GM23338 (cell line): ENCODE data around the gene LGALSL. TPM values are rescaled to one million over a fixed set of nuclear protein-coding genes. Genes with fewer than 3 reads are reported as not detected.
A peak's percentile ranks its signal among the peaks of the same experiment; 100 is the strongest.

Experiments used
- ATAC-seq: fragments of 200-7000 bp; cut with Tn5 transposase; 3 replicates; pipeline ENCODE4 v1.9.1; 2020
- DNase-seq: peaks from one replicate; pipeline ENCODE4 v3.0.0-alpha.2; 2015; ENCODE audit warnings: low spot score
- H2AFZ ChIP-seq: fragments of 200-600 bp; sonication (generic); 2 replicates; pipeline ENCODE4 v1.8.0; 2016; ENCODE audit warnings: antibody characterized with exemption, mild to moderate bottlenecking, moderate library complexity
- H3F3A ChIP-seq: fragments of 200-600 bp; sonication (generic); replicated peaks from 2 replicates; pipeline ENCODE4 v1.8.0; 2017; ENCODE audit warnings: antibody characterized with exemption, mixed run types, low read depth
- H3K27ac ChIP-seq: fragments of 200-600 bp; sonication (generic); 2 replicates; pipeline ENCODE4 v1.6.1; 2016; ENCODE audit warnings: low read depth
- H3K27me3 ChIP-seq: fragments of 200-600 bp; sonication (generic); 2 replicates; pipeline ENCODE4 v1.8.0; 2016; ENCODE audit warnings: mild to moderate bottlenecking, mixed run types, moderate library complexity; ENCODE audit not compliant: insufficient read depth
- H3K36me3 ChIP-seq: fragments of 200-600 bp; sonication (generic); 2 replicates; pipeline ENCODE4 v1.8.0; 2016; ENCODE audit warnings: mild to moderate bottlenecking; ENCODE audit not compliant: insufficient read depth
- H3K4me1 ChIP-seq: fragments of 200-600 bp; sonication (generic); 2 replicates; pipeline ENCODE4 v1.8.0; 2016; ENCODE audit warnings: mild to moderate bottlenecking, moderate library complexity; ENCODE audit not compliant: insufficient read depth
- H3K4me2 ChIP-seq: fragments of 200-600 bp; sonication (generic); 2 replicates; pipeline ENCODE4 v1.7.1; 2017; ENCODE audit warnings: mixed run types
- H3K4me3 ChIP-seq: fragments of 200-600 bp; sonication (generic); 2 replicates; pipeline ENCODE4 v1.6.1; 2016; ENCODE audit warnings: mixed run types
- H3K79me2 ChIP-seq: fragments of 200-600 bp; sonication (generic); replicated peaks from 2 replicates; pipeline ENCODE4 v1.8.0; 2017; ENCODE audit warnings: mild to moderate bottlenecking; ENCODE audit not compliant: insufficient read depth
- H3K9me2 ChIP-seq: fragments of 200-600 bp; sonication (generic); 2 replicates; pipeline ENCODE4 v1.8.0; 2017; ENCODE audit not compliant: insufficient read depth
- H4K20me1 ChIP-seq: fragments of 200-600 bp; sonication (generic); replicated peaks from 2 replicates; pipeline ENCODE4 v1.8.0; 2017; ENCODE audit warnings: mild to moderate bottlenecking; ENCODE audit not compliant: insufficient read depth
- H3K27ac Mint-ChIP-seq: 2 replicates; pipeline ENCODE4 v1.8.0; 2020; ENCODE audit warnings: inconsistent platforms, mild to moderate bottlenecking, moderate library complexity, mixed read lengths
- H3K27me3 Mint-ChIP-seq: 3 replicates; pipeline ENCODE4 v1.8.0; 2022; ENCODE audit warnings: low read depth, mild to moderate bottlenecking, moderate library complexity, mixed read lengths, inconsistent platforms; ENCODE audit not compliant: insufficient read depth, poor library complexity
- H3K36me3 Mint-ChIP-seq: 3 replicates; pipeline ENCODE4 v1.8.0; 2021; ENCODE audit warnings: low read depth, mild to moderate bottlenecking, inconsistent platforms, moderate library complexity, mixed read lengths
- H3K4me1 Mint-ChIP-seq: 3 replicates; pipeline ENCODE4 v1.8.0; 2020; ENCODE audit warnings: mild to moderate bottlenecking, inconsistent platforms, mixed read lengths
- H3K4me3 Mint-ChIP-seq: 3 replicates; pipeline ENCODE4 v1.8.0; 2021; ENCODE audit warnings: moderate library complexity, mild to moderate bottlenecking, inconsistent platforms, mixed read lengths
- H3K9me3 Mint-ChIP-seq: 3 replicates; pipeline ENCODE4 v1.8.0; 2020; ENCODE audit warnings: moderate library complexity, mild to moderate bottlenecking, inconsistent platforms, mixed read lengths
- CREB1 ChIP-seq: fragments of 250-450 bp; sonication (Bioruptor Pico); IDR thresholded peaks from 2 replicates; pipeline ENCODE4 v1.5.0; 2020; ENCODE audit warnings: low read depth, mild to moderate bottlenecking, moderate library complexity
- CTCF ChIP-seq, 2 experiments: fragments of 200-600 bp in 1 of 2; sonication (generic) in 1 of 2; conservative IDR thresholded peaks; 2 replicates each; pipeline versions ENCODE4 v1.5.1 to v1.6.1; 2016 to 2017; ENCODE audit warnings: antibody characterized with exemption in 2 of 2, low read depth in 2 of 2, mild to moderate bottlenecking in 2 of 2, moderate library complexity in 1 of 2
- ETS1 ChIP-seq: IDR thresholded peaks from 2 replicates; pipeline ENCODE4 v1.6.1; 2016; ENCODE audit warnings: antibody characterized with exemption
- EZH2 ChIP-seq: fragments of 200-600 bp; sonication (generic); IDR thresholded peaks from one replicate; pipeline ENCODE4 v1.8.0; 2017; ENCODE audit warnings: antibody characterized with exemption, mild to moderate bottlenecking, low read depth; ENCODE audit not compliant: unreplicated experiment
- JUNB ChIP-seq: IDR thresholded peaks from one replicate; pipeline ENCODE4 v1.6.1; 2016; ENCODE audit warnings: antibody characterized with exemption; ENCODE audit not compliant: unreplicated experiment
- NANOG ChIP-seq: IDR thresholded peaks from 2 replicates; pipeline ENCODE4 v1.6.1; 2016; ENCODE audit warnings: antibody characterized with exemption, borderline replicate concordance
- POLR2AphosphoS5 ChIP-seq: IDR thresholded peaks from 2 replicates; pipeline ENCODE4 v1.6.1; 2016; ENCODE audit warnings: antibody characterized with exemption, low read depth
- REST ChIP-seq: IDR thresholded peaks from one replicate; pipeline ENCODE4 v1.6.1; 2018; ENCODE audit warnings: antibody characterized with exemption; ENCODE audit not compliant: unreplicated experiment
- STAT1 ChIP-seq: IDR thresholded peaks from one replicate; pipeline ENCODE4 v1.6.1; 2016; ENCODE audit warnings: antibody characterized with exemption; ENCODE audit not compliant: unreplicated experiment
- ZNF114 ChIP-seq: fragments of 250-450 bp; sonication (Bioruptor Pico); IDR thresholded peaks from 2 replicates; pipeline ENCODE4 v1.5.0; 2020; ENCODE audit warnings: mild to moderate bottlenecking, moderate library complexity
- polyA plus RNA-seq: library from polyadenylated mRNA; unstranded; fragments of >200 nt; fragmentation: Nextera tagmentation; extraction: Ambion mirVana; gene quantifications from 2 replicates; pipeline ENCODE4 v1.2.1, GENCODE V29; 2016
- total RNA-seq: library from RNA; depleted of rRNA; stranded (reverse); fragments of >200 nt; shearing (Covaris generic); gene quantifications from 2 replicates; pipeline ENCODE4 v1.2.3, GENCODE V29; 2014

Gene LGALSL
- total and polyA plus RNA-seq, 2 experiments from 2014 or later: 20.6 to 28.4 TPM

- DNase-seq (peak; percentile 89), ATAC-seq (peak; percentile 84)
- Mint-ChIP-seq H3K9me3 (no peaks in the 10 kb centered on the region), H3K36me3 (no peaks in the 10 kb centered on the region), H3K4me3 (no peak overlapping the region), H3K27me3 (peaks cover 10% of the 10 kb centered on the region), H3K27ac (no peak overlapping the region), H3K4me1 (peaks cover 34% of the 10 kb centered on the region)
- H2AFZ ChIP-seq: peak overlapping the region; percentile 94
- no peaks in the 10 kb centered on the region for H3K36me3 ChIP-seq
- H3K79me2 ChIP-seq: no peaks in the 10 kb centered on the region
- no peaks in the 10 kb centered on the region for H3F3A ChIP-seq
- H3K4me1 ChIP-seq: peaks cover 22% of the 10 kb centered on the region
- H3K27ac ChIP-seq: no peak overlapping the region
- H3K27me3 ChIP-seq: no peaks in the 10 kb centered on the region
- H3K9me2 ChIP-seq: no peaks in the 10 kb centered on the region
- no peak overlapping the region for H3K4me3 ChIP-seq
- H4K20me1 ChIP-seq: no peaks in the 10 kb centered on the region
- H3K4me2 ChIP-seq: peak overlapping the region; percentile 37; the same call in 1 of the 2 replicates
- TF ChIP-seq CREB1 (CRISPR knock-in tag): no peak
- TF ChIP-seq CTCF (conservative IDR thresholded peaks at IDR 0.05; ENCODE audit: low read depth in 2 of 2): peak; percentile 86 to 90
Observed at GRCh38 chr2:64488050-64488974, 34.4 kb downstream of the LGALSL start.

DNA sequence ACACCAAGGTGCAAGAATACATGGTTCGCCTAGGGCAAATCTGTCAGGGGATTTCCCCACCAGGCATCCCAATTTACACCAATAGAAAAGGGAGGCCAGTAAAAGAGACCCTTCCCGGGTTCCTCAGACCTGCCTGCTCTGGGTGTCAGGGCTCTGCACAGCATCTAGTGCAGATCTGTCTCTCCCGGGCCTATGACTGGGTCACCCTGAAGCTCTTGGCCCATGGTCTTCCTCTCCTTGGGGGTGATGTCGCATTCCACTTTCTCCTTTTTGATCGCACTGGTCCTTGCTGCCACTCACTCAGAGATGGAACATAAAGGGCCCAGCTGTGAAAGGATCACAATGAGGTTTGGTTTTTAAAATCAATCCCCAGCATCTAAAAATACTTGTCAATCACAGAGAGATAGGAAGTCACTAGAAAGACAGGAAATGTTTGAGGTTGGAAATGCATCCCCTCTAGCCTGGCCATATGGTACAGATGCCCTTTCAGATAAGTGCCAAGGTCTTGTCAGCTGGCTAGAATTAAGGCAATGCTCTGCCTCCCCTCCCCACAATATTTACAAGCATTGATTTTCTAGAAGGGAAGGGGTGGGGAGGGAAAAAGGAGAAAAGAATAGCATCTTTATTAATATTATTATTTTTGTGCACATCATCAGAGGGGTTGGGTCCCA, 35.3 kb downstream of the LGALSL start:
- H3K9me2 ChIP-seq: no peaks in the 10 kb centered on the region
- no peaks in the 10 kb centered on the region for H3K36me3 ChIP-seq
- H3K4me3 ChIP-seq: no peak overlapping the region
- H3K79me2 ChIP-seq: no peaks in the 10 kb centered on the region
- no peak overlapping the region for H3K27ac ChIP-seq
- peaks cover 40% of the 10 kb centered on the region for H3K4me1 Mint-ChIP-seq
- ATAC-seq (no peak), DNase-seq (no peak)
- peaks cover 26% of the 10 kb centered on the region for H3K4me1 ChIP-seq
- no peaks in the 10 kb centered on the region for H3K27me3 ChIP-seq
- no peak overlapping the region for H3K4me3 Mint-ChIP-seq
- no peaks in the 10 kb centered on the region for H4K20me1 ChIP-seq
- no peaks in the 10 kb centered on the region for H3K9me3 Mint-ChIP-seq
- no peak overlapping the region for H3K27ac Mint-ChIP-seq
- H3K4me2 ChIP-seq: no peak overlapping the region
- H2AFZ ChIP-seq: no peak overlapping the region
- no peaks in the 10 kb centered on the region for H3K36me3 Mint-ChIP-seq
- H3F3A ChIP-seq: no peaks in the 10 kb centered on the region
- peaks cover 10% of the 10 kb centered on the region for H3K27me3 Mint-ChIP-seq
- TF ChIP-seq POLR2AphosphoS5: no peak
- TF ChIP-seq ETS1: no peak
- no peak for TF ChIP-seq ZNF114 (CRISPR knock-in tag)
- TF ChIP-seq STAT1: no peak
- TF ChIP-seq NANOG: no peak
- no peak for TF ChIP-seq REST
- no peak for TF ChIP-seq JUNB
- no peak for TF ChIP-seq EZH2
